Muscle of leg (tissue), 11 donors: Measurements from ENCODE around the gene FUT1. TPM values are rescaled to one million over a fixed set of nuclear protein-coding genes. Genes with fewer than 3 reads are reported as not detected.

Experiments
- DNase-seq: peaks from one replicate; pipeline ENCODE4 v3.0.0; 2013
- H3K27ac ChIP-seq: one replicate; pipeline ENCODE4 v1.5.1; 2013; ENCODE audit warnings: mild to moderate bottlenecking, low read length, control low read depth
- H3K27me3 ChIP-seq: one replicate; pipeline ENCODE4 v1.6.1; 2013; ENCODE audit warnings: low read length; ENCODE audit not compliant: control insufficient read depth, insufficient read depth
- H3K36me3 ChIP-seq: one replicate; pipeline ENCODE4 v1.6.1; 2013; ENCODE audit warnings: low read length; ENCODE audit not compliant: control insufficient read depth, insufficient read depth
- H3K4me1 ChIP-seq: one replicate; pipeline ENCODE4 v1.6.1; 2013; ENCODE audit warnings: low read length; ENCODE audit not compliant: control insufficient read depth, insufficient read depth
- H3K4me3 ChIP-seq: one replicate; pipeline ENCODE4 v1.5.1; 2013; ENCODE audit warnings: low read length, control low read depth
- H3K9me3 ChIP-seq: replicated peaks from 2 replicates; pipeline ENCODE4 v1.6.1; 2013; ENCODE audit warnings: low read depth, low read length; ENCODE audit not compliant: control insufficient read depth
- WGBS: methylation state at CpG from one replicate; pipeline ENCODE4 v1.1.5; 2013; ENCODE audit warnings: missing lambda C conversion rate; ENCODE audit not compliant: insufficient coverage; 5-methylcytosine and 5-hydroxymethylcytosine counted together
- polyA plus RNA-seq, 8 donors: library from polyadenylated mRNA; unstranded; fragments of 120-200 nt; gene quantifications; one replicate each; pipeline versions ENCODE4 v1.2.1 to v1.2.3, GENCODE V29; 2013; ENCODE audit warnings: inconsistent platforms in 1 of 8, low replicate concordance in 1 of 8; ENCODE audit not compliant: insufficient read length in 8 of 8, insufficient read depth in 1 of 8
- total RNA-seq: library from RNA; stranded (reverse); fragments of 120-200 nt; gene quantifications from one replicate; pipeline ENCODE4 v1.2.4, GENCODE V29; 2013

FUT1 gene
- total and polyA plus RNA-seq, 9 donors: 0.75 to 1.5 (median 1.3) TPM

DNA sequence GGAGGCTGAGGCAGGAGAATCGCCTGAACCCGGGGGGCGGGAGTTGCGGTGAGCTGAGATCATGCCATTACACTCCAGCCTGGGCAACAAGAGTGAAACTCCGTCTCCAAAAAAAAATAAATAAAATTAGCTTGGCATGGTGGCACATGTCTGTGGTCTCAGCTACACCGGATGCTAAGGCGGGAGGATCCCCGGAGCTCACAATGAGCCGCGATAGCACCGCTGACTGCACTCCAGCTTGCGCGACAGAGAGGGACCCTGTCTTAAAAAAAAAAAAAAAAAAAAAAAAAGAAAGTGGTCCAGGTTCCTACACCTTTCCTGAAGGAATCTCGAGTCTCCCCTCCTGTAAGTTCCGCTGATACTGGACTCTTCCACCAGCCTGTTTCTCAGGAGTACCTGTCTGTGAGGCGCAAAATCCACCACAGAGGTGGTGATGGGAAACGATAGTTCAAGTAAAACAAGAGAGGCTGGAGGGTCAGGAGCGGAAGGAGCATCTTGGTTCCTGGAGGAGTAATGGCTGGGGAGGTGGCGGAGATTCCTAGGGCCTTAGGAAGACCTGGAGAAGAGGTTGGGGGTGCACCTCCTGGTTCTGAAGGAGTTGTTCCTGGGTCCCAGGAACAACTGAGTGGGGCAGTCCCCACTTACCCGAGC is 471 bp downstream of the FUT1 start:
- Histone ChIP-seq H3K27ac (peak overlapping the region; percentile 55), H3K36me3 (no peaks in the 10 kb centered on the region)
- 14% methylated on average over 6 of the region's 20 CpGs for WGBS

DNA sequence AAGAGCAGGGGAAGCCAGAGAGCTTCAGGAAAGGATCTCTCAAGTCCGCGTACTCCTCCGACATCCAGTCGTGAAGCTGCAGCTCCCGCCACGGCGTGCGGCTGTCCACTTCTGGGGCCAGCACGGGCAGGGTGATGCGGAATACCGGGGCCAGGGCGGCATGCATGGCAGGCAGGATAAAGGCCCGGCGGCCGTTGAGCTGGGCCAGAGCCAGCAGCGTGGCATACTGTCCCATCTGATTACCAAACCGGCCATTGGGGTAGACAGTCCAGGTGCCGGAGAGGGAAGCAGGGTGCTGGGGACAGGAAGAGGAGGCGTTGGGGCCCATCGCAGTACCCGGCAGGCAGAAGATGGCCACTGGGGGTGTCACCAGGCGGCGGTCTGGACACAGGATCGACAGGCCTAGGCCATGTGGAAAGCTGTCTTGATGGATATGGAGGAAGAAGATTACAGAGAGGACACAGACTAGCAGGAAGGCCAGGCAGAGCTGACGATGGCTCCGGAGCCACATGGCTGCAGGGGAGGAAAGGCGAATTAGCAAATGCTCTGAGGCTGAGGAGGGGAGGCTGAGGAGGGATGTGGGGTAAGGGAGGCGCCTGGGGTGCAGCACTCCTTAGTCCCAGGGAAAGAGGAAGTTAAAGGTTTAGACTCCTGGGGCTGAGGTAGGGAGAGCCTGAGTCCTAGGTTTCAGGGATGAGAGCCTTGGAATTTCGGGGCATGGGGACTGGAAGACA is 1.5 kb downstream of the FUT1 start:
- H3K4me3 ChIP-seq: no peak overlapping the region

More for the DNA sequence above, 471 bp downstream of the FUT1 start:
- Histone ChIP-seq H3K4me1 (peaks cover 20% of the 10 kb centered on the region), H3K27me3 (peaks cover 57% of the 10 kb centered on the region), H3K4me3 (peak overlapping the region; percentile 25), H3K9me3 (no peaks in the 10 kb centered on the region)
- DNase-seq: no peak

DNA sequence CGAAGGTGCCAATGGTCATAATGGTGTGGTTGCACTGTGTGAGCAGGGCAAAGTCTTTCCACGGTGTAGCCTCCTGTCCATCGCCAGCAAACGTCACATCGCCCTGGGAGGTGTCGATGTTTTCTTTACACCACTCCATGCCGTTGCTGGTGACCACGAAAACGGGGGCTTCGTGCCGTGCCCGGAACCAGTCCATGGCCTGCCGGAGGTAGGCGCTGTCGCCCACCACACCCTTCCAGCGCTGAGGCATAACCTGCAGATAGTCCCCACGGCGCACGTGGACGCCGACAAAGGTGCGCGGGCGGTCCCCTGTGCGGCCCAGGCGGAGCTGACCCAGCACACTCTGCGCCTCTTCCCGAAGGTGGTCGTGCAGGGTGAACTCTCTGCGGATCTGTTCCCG is 2.1 kb downstream of the FUT1 start:
- H3K9me3 ChIP-seq: peaks cover 2% of the 10 kb centered on the region
- DNase-seq: no peak
- no peak overlapping the region for H3K27ac ChIP-seq
- H3K4me1 ChIP-seq: peaks cover 29% of the 10 kb centered on the region
- no peak overlapping the region for H3K4me3 ChIP-seq
- H3K36me3 ChIP-seq: no peaks in the 10 kb centered on the region
- H3K27me3 ChIP-seq: peaks cover 73% of the 10 kb centered on the region
- 93% methylated on average over 31 of the region's 31 CpGs for WGBS

More for the DNA sequence above, 1.5 kb downstream of the FUT1 start:
- Histone ChIP-seq H3K36me3 (no peaks in the 10 kb centered on the region), H3K27me3 (peaks cover 67% of the 10 kb centered on the region), H3K4me1 (peaks cover 29% of the 10 kb centered on the region), H3K27ac (no peak overlapping the region), H3K9me3 (no peaks in the 10 kb centered on the region)
- DNase-seq: no peak
- 85% methylated on average over 29 of the region's 29 CpGs for WGBS

DNA sequence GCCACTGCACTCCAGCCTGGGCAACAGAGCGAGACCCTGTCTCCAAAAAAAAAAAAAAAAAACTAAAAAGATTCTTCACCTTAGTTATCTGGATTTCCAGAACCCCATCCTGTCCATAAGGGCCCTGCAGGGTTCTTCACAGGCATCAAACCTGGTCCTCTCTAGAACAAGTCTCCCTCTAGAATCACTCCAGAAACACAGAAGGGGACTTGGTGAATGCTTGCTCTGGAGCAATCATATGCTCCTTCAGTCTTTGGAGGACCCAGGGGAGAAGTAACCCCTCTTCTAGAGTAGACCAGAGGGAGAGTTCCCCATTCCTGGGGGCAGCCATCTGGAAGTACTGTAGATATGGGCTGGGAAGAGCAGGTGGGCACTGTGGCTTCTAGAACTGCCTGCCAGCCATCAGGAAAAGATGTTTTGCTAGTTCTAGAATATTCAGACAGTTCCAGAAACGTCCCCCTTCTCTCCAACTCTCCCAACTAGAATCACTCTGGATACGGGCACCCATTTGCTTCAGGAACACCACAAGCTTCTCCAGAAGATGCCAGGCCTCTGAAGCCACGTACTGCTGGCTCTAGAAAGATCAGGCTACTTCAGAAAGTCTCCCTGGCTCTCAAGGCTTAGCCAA is 2.8 kb downstream of the FUT1 start:
- Histone ChIP-seq H3K36me3 (no peaks in the 10 kb centered on the region), H3K4me1 (peaks cover 29% of the 10 kb centered on the region), H3K4me3 (no peak overlapping the region), H3K27me3 (peaks cover 71% of the 10 kb centered on the region), H3K27ac (no peak overlapping the region), H3K9me3 (peaks cover 2% of the 10 kb centered on the region)
- WGBS: 69% methylated on average over 4 of the region's 4 CpGs
- DNase-seq: no peak

DNA sequence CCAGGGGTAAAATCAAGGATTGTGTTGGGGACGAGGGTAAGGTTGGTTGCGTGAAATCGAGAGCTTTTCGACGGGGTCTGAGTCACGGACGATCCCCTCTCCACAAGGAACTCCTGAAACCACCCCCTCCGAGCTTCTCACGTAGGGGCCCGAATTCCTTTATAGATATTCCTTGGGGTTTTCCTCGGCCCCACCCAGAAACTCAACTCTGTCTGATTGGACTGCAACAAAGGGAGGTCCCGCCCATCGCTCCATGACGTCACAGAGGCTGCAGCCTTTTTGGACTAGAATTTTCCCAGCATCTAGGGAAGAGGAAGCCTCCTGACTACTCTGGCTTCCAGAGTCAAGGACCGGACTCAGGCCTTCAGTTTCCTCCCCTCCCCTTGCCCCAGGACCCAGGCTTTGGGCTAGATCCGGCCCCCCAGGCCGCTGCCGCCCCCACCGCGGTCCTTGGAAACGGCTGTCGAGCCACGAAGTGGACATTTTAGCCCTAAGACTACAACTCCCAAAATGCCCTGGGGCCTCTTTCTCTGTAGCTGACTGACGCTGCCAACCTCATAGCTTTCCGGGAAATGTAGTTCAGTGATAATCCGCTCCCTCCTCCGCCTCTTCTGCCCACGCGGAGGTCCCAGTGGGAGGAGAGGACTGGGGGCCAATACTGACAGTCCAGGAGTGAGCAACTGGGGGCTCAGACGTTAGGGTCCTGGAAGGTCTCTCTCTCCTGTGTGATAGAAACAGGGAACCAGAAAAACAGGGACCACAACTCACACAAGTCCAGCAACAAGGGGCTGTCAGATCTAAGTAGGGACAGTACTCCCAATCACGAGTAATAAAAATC is 5.5 kb downstream of the FUT1 start, which contains the start of gene IZUMO1:
IZUMO1 (minus strand) TSS at position 172 of the 838 bp plus-strand sequence. CDS start 1,050 bp downstream, outside the sequence.
- peak; percentile 91 for DNase-seq

GRCh38 chr19:48746110-48746509 is 6.3 kb downstream of the FUT1 start:
- DNase-seq: no peak
- 58% methylated on average over 7 of the region's 8 CpGs for WGBS
- no peak overlapping the region for H3K27ac ChIP-seq
- no peaks in the 10 kb centered on the region for H3K36me3 ChIP-seq
- peaks cover 24% of the 10 kb centered on the region for H3K4me1 ChIP-seq
- no peak overlapping the region for H3K4me3 ChIP-seq
- H3K9me3 ChIP-seq: peaks cover 2% of the 10 kb centered on the region
- H3K27me3 ChIP-seq: peaks cover 38% of the 10 kb centered on the region

More for the DNA sequence above, 5.5 kb downstream of the FUT1 start, which contains the start of gene IZUMO1:
- no peaks in the 10 kb centered on the region for H3K36me3 ChIP-seq
- WGBS: 0% methylated on average over 19 of the region's 31 CpGs
- H3K9me3 ChIP-seq: peaks cover 2% of the 10 kb centered on the region
- H3K4me1 ChIP-seq: peaks cover 16% of the 10 kb centered on the region
- peak within 1 kb of the TSS; percentile 45 for H3K4me3 ChIP-seq
- peaks cover 46% of the 10 kb centered on the region for H3K27me3 ChIP-seq
- H3K27ac ChIP-seq: peak within 1 kb of the TSS; percentile 92

- H3K27me3 ChIP-seq: peaks cover 31% of the 10 kb centered on the region
- WGBS: 13% methylated on average over 29 of the region's 33 CpGs
- DNase-seq: peak; percentile 80
- peaks cover 2% of the 10 kb centered on the region for H3K9me3 ChIP-seq
- H3K4me3 ChIP-seq: no peak overlapping the region
- no peaks in the 10 kb centered on the region for H3K36me3 ChIP-seq
- peaks cover 31% of the 10 kb centered on the region for H3K4me1 ChIP-seq
- no peak overlapping the region for H3K27ac ChIP-seq
Observed at GRCh38 chr19:48745208-48745995, 7.0 kb downstream of the FUT1 start.

DNA sequence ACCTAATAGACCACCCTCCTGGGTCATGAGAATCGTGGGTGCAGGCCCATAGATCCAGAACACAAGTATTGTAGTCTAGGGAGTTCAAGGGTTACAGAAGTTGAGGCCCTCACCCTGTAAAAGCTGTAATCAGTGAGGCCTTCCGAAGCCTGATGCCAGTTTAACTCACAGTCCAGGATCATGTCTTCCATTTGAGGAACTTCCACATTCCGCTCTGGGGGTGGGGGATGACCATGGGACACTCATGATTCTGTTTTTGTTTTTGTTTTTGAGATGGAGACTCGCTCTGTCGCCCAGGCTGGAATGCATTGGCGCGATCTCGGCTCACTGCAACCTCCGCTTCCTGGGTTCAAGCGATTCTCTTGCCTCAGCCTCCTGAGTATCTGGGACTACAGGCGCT is 10.3 kb downstream of the FUT1 start:
- Histone ChIP-seq H3K9me3 (peaks cover 2% of the 10 kb centered on the region), H3K27me3 (peaks cover 23% of the 10 kb centered on the region), H3K27ac (no peak overlapping the region), H3K36me3 (no peaks in the 10 kb centered on the region), H3K4me3 (no peak overlapping the region), H3K4me1 (peaks cover 48% of the 10 kb centered on the region)
- WGBS: 89% methylated on average over 7 of the region's 11 CpGs
- no peak for DNase-seq
